Nephron (organoid): Measurements from ENCODE around the gene NPY.

Experiments
- H3K27ac Mint-ChIP-seq, 3 experiments: 2 replicates each; pipeline ENCODE4 v1.8.0; 2020; ENCODE audit warnings: mixed read lengths in 3 of 3, mild to moderate bottlenecking in 2 of 3, moderate library complexity in 1 of 3
- H3K27me3 Mint-ChIP-seq: 2 replicates; pipeline ENCODE4 v1.8.0; 2021; ENCODE audit warnings: low read depth, mild to moderate bottlenecking, moderate library complexity, mixed read lengths
- H3K36me3 Mint-ChIP-seq: 2 replicates; pipeline ENCODE4 v1.8.0; 2020; ENCODE audit warnings: low read depth, mixed read lengths
- H3K4me1 Mint-ChIP-seq: 2 replicates; pipeline ENCODE4 v1.8.0; 2020; ENCODE audit warnings: mixed read lengths
- H3K4me3 Mint-ChIP-seq, 3 experiments: 2 replicates each; pipeline ENCODE4 v1.8.0; 2020; ENCODE audit warnings: mild to moderate bottlenecking in 3 of 3, mixed read lengths in 3 of 3, moderate library complexity in 2 of 3
- H3K9me3 Mint-ChIP-seq: 2 replicates; pipeline ENCODE4 v1.8.0; 2020; ENCODE audit warnings: mixed read lengths
- TF ChIP-seq, protein P1 (sequence below), 3 experiments: fragments of 200-600 bp; sonication (generic); IDR thresholded peaks; one replicate each; pipeline ENCODE4 v1.5.0; 2021; ENCODE audit warnings: antibody characterized with exemption in 3 of 3; ENCODE audit not compliant: unreplicated experiment in 3 of 3

Gene NPY

DNA sequence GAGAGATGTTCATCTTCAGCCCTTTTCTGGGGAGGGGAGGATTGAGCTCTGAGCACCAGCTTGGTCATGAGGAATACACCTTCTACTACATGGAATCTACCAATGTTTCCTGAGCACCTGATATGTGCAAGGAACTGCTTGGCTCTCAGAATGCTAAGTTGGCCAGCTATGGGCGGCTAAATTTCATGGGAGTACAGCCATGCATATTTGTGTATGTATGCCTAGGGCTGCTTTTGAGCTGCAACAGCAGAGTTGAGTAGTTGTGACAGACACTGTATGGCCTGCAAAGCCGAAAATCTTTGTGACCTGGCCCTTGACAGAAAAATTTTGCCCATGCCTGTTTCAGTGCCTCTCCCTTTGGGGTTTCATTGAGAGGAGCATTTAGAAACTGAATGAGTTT, 44.9 kb downstream of the NPY start:
- Mint-ChIP-seq H3K4me1 (peaks cover 4% of the 10 kb centered on the region), H3K27ac (no peak overlapping the region), H3K27me3 (no peaks in the 10 kb centered on the region), H3K4me3 (no peak overlapping the region), H3K36me3 (no peaks in the 10 kb centered on the region), H3K9me3 (no peaks in the 10 kb centered on the region)
- TF ChIP-seq, protein P1, sequence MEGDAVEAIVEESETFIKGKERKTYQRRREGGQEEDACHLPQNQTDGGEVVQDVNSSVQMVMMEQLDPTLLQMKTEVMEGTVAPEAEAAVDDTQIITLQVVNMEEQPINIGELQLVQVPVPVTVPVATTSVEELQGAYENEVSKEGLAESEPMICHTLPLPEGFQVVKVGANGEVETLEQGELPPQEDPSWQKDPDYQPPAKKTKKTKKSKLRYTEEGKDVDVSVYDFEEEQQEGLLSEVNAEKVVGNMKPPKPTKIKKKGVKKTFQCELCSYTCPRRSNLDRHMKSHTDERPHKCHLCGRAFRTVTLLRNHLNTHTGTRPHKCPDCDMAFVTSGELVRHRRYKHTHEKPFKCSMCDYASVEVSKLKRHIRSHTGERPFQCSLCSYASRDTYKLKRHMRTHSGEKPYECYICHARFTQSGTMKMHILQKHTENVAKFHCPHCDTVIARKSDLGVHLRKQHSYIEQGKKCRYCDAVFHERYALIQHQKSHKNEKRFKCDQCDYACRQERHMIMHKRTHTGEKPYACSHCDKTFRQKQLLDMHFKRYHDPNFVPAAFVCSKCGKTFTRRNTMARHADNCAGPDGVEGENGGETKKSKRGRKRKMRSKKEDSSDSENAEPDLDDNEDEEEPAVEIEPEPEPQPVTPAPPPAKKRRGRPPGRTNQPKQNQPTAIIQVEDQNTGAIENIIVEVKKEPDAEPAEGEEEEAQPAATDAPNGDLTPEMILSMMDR (IDR thresholded peaks at IDR 0.05; ENCODE audit: unreplicated experiment in 3 of 3): no peak

DNA sequence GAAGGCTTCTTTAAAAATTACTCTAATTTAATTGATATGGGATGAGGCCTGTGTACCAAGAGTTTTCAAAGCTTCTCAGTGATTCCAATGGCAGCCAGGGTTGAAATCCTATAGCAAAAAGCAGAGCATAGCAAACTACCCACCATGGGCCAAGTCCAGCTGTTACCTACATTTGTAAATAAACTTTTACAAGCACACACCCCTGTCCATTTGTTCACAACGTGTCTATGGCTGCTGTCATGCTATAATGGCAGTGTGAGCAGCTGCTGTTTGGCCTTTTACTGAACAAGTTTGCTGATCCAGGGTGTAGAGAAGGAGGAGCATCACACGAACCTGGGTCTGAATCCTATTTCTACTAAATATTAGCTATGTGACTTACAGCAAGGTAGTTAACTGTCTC, 50.0 kb downstream of the NPY start:
- H3K9me3 Mint-ChIP-seq: no peaks in the 10 kb centered on the region
- peaks cover 14% of the 10 kb centered on the region for H3K27me3 Mint-ChIP-seq
- peaks cover 22% of the 10 kb centered on the region for H3K4me1 Mint-ChIP-seq
- H3K36me3 Mint-ChIP-seq: no peaks in the 10 kb centered on the region
- peak overlapping the region in 1 of 3 experiments; percentile 21 for H3K27ac Mint-ChIP-seq
- TF ChIP-seq, protein P1 (IDR thresholded peaks at IDR 0.05; ENCODE audit: unreplicated experiment in 3 of 3): no peak
- no peak overlapping the region for H3K4me3 Mint-ChIP-seq

- Mint-ChIP-seq H3K27me3 (peaks cover 14% of the 10 kb centered on the region), H3K36me3 (no peaks in the 10 kb centered on the region), H3K9me3 (no peaks in the 10 kb centered on the region), H3K4me1 (peaks cover 22% of the 10 kb centered on the region), H3K4me3 (no peak overlapping the region), H3K27ac (no peak overlapping the region)
- TF ChIP-seq, protein P1 (IDR thresholded peaks at IDR 0.05; ENCODE audit: unreplicated experiment in 3 of 3): no peak
Measured at GRCh38 chr7:24334627-24335026, 50.6 kb downstream of the NPY start.

DNA sequence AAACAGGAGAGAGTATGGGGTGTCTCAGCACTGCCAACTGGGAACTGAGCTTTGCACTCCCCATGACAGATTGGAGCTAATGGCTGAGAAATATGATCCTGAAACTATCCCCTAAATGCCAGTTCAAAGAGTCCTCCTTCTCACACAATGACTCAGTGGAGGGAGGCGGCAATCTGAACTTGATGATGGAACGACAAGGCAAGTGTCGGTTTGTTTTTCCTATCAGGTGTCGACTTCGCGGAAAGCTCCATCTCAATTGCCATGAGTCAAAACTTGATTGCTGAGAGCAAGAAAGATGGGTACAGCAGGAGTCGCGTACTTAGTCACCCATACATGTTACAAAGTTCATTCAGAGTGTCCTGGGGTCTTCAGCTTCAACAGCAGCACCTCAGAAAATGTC, 52.5 kb downstream of the NPY start:
- Mint-ChIP-seq H3K36me3 (no peaks in the 10 kb centered on the region), H3K4me1 (peaks cover 22% of the 10 kb centered on the region), H3K4me3 (no peak overlapping the region), H3K27ac (no peak overlapping the region), H3K9me3 (no peaks in the 10 kb centered on the region), H3K27me3 (peaks cover 14% of the 10 kb centered on the region)
- TF ChIP-seq, protein P1 (IDR thresholded peaks at IDR 0.05; ENCODE audit: unreplicated experiment in 3 of 3): no peak

DNA sequence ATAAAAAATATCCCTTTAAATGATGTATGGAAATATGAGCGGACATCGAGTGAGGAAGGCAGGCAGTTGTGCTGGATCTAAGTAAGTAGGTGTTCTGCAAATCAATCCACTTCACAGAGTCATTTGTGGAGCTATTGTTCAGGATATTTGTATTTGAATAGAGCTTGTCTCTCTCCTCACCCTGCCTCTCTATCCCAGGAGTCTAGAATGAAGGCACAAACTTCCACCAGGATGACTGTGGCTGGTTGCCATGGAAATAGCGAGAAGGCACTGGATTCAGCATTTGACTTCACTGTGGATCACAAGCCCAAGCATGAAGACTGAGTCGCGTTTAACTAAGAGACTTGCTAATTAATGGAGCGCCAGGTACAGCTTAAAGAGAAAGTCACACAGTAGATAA, 53.2 kb downstream of the NPY start:
- TF ChIP-seq, protein P1 (IDR thresholded peaks at IDR 0.05; ENCODE audit: unreplicated experiment in 3 of 3): no peak
- peaks cover 14% of the 10 kb centered on the region for H3K27me3 Mint-ChIP-seq
- H3K27ac Mint-ChIP-seq: no peak overlapping the region
- no peaks in the 10 kb centered on the region for H3K9me3 Mint-ChIP-seq
- H3K4me1 Mint-ChIP-seq: peaks cover 22% of the 10 kb centered on the region
- no peak overlapping the region for H3K4me3 Mint-ChIP-seq
- no peaks in the 10 kb centered on the region for H3K36me3 Mint-ChIP-seq

- no peaks in the 10 kb centered on the region for H3K9me3 Mint-ChIP-seq
- peaks cover 14% of the 10 kb centered on the region for H3K27me3 Mint-ChIP-seq
- H3K27ac Mint-ChIP-seq: no peak overlapping the region
- TF ChIP-seq, protein P1 (IDR thresholded peaks at IDR 0.05; ENCODE audit: unreplicated experiment in 3 of 3): no peak
- no peak overlapping the region for H3K4me3 Mint-ChIP-seq
- peaks cover 13% of the 10 kb centered on the region for H3K4me1 Mint-ChIP-seq
- no peaks in the 10 kb centered on the region for H3K36me3 Mint-ChIP-seq
Measured at GRCh38 chr7:24339575-24339974, 55.6 kb downstream of the NPY start.
